Thymus (tissue), 11 donors: ENCODE measurements around the gene HACD1. TPM values are rescaled to one million over a fixed set of nuclear protein-coding genes. Genes with fewer than 3 reads are reported as not detected.

Experiments used
- DNase-seq, 9 donors: peaks; one replicate each; pipeline ENCODE4 v3.0.0-alpha.2; 2013; ENCODE audit warnings: low spot score in 9 of 9, low read depth in 6 of 9, missing footprints in 1 of 9
- H3K27ac ChIP-seq, 2 donors: one replicate each; pipeline ENCODE4 v1.5.1; 2013; ENCODE audit warnings: control low read depth in 1 of 2, low read depth in 1 of 2, low read length in 1 of 2, mild to moderate bottlenecking in 1 of 2, moderate library complexity in 1 of 2
- H3K27me3 ChIP-seq, 2 donors: one replicate each; pipeline ENCODE4 v1.5.1; 2013; ENCODE audit warnings: low read length in 1 of 2; ENCODE audit not compliant: control insufficient read depth in 2 of 2, insufficient read depth in 1 of 2
- H3K36me3 ChIP-seq, 2 donors: one replicate each; pipeline ENCODE4 v1.5.1; 2013; ENCODE audit warnings: low read length in 1 of 2, mild to moderate bottlenecking in 1 of 2, moderate library complexity in 1 of 2; ENCODE audit not compliant: control insufficient read depth in 2 of 2, insufficient read depth in 2 of 2
- H3K4me1 ChIP-seq, 2 donors: one replicate each; pipeline ENCODE4 v1.5.1; 2013; ENCODE audit warnings: low read length in 2 of 2; ENCODE audit not compliant: control insufficient read depth in 2 of 2, insufficient read depth in 2 of 2
- H3K4me3 ChIP-seq, 2 donors: one replicate each; pipeline ENCODE4 v1.5.1; 2013; ENCODE audit warnings: low read length in 2 of 2, control low read depth in 1 of 2, mild to moderate bottlenecking in 1 of 2
- H3K9me3 ChIP-seq, 2 donors: one replicate each; pipeline ENCODE4 v1.5.1; 2013; ENCODE audit warnings: low read length in 1 of 2, mild to moderate bottlenecking in 1 of 2; ENCODE audit not compliant: control insufficient read depth in 2 of 2, insufficient read depth in 1 of 2
- WGBS: extraction: QIAGEN DNeasy Blood & Tissue Kit; methylation state at CpG from one replicate; pipeline ENCODE4 v1.1.7; 2013; 5-methylcytosine and 5-hydroxymethylcytosine counted together
- polyA plus RNA-seq: library from polyadenylated mRNA; stranded (reverse); fragments of 200-250 nt; gene quantifications from one replicate; pipeline ENCODE4 v1.2.3, GENCODE V29; 2013
- total RNA-seq: library from RNA; stranded (reverse); fragments of 120-200 nt; gene quantifications from one replicate; pipeline ENCODE4 v1.2.4, GENCODE V29; 2013
- donor health status: healthy.

Gene HACD1
- total and polyA plus RNA-seq, 2 donors = 7.3 to 11.6 TPM

DNA sequence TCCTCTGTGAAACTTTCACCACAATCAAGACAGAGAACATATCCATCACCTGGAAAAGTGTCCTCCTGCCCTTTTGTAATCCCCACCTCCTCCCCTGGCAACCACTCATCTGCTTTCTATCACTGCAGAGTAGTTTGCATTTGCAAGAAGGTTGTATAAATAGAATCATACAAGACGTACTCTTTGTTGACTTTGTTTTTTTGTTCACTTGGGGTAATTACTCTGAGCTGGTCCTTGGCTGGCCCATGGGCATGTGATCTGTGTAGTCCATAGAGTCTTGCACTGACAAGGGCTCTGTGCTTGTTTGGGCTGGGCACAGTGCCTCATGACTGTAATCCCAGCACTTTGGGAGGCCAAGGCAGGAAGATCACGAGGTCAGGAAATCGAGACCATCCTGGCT lies 7.8 kb upstream of the HACD1 start:
- H3K27me3 ChIP-seq = no peaks in the 10 kb centered on the region
- H3K4me3 ChIP-seq = no peak overlapping the region
- H3K27ac ChIP-seq = no peak overlapping the region
- H3K4me1 ChIP-seq = no peaks in the 10 kb centered on the region
- DNase-seq = no peak
- H3K36me3 ChIP-seq = no peaks in the 10 kb centered on the region
- WGBS = 93% methylated on average over 3 of the region's 3 CpGs
- peaks cover 0 to 1% of the 10 kb centered on the region in 2 donors for H3K9me3 ChIP-seq

DNA sequence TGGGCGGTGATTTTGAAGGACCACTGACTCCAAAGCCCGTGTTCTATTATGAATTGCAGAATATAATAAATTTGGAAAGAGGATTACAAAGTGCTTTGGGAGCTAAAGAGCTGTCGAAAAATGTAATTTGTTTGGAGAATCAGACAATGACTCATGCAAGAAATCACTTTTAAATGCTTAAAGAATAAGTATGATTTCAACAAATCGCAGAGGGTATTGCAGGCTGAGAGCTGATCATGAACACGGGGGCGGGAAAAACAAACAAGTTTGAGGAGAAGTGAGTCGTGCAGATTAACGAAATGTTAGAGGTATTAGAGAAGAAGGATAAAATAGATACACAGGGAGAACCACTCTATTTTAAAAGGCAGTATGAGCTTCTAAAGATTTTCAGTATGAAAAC lies 4.9 kb upstream of the HACD1 start:
- no peak for DNase-seq
- no peaks in the 10 kb centered on the region for H3K36me3 ChIP-seq
- no peak overlapping the region for H3K4me3 ChIP-seq
- 96% methylated on average over 8 of the region's 8 CpGs for WGBS
- no peaks in the 10 kb centered on the region for H3K27me3 ChIP-seq
- peaks cover 0 to 2% of the 10 kb centered on the region in 2 donors for H3K9me3 ChIP-seq
- H3K27ac ChIP-seq = no peak overlapping the region
- H3K4me1 ChIP-seq = peaks cover 3 to 6% of the 10 kb centered on the region in 2 donors

DNA sequence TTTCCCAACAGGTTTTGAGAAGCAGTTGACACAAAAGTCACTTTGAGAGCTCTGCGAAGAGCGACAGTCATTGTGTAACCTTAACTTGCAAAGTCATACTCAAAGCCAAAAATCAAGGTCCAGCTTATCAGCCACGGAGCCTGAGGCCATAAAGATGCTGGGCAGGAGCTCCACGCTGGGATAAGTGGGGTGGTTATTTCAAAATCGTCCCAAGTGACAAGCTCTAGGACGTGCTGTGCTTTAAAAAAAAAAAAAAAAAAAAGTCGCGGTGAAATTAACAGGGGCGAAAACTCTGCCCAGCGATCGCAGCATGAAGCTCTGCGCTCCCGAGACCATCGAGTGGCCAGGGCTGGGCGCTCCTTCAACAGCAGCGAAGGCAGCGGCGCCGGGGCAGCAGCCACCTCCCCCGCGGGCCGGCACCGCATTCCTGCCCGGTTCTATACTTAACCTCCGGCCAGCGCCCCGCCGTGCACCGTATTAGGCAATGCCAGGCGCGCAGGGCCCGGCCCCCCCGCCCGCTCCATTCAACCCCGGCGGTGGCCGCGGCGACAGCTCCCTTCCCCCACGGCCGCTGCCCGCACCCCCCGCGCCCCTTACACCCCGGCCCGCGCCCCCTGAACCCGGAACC lies 657 bp downstream of the HACD1 start:
- no peak overlapping the region for H3K27ac ChIP-seq
- peak overlapping the region; percentile 63 to 82 for H3K4me3 ChIP-seq
- DNase-seq = peak in 3 of 9 donors; percentile 1 to 9 (median 2)
- peaks cover 3 to 10% of the 10 kb centered on the region in 2 donors for H3K4me1 ChIP-seq
- 4% methylated on average over 48 of the region's 48 CpGs for WGBS
- peaks cover 0 to 2% of the 10 kb centered on the region in 2 donors for H3K9me3 ChIP-seq
- no peaks in the 10 kb centered on the region for H3K27me3 ChIP-seq
- H3K36me3 ChIP-seq = no peaks in the 10 kb centered on the region

DNA sequence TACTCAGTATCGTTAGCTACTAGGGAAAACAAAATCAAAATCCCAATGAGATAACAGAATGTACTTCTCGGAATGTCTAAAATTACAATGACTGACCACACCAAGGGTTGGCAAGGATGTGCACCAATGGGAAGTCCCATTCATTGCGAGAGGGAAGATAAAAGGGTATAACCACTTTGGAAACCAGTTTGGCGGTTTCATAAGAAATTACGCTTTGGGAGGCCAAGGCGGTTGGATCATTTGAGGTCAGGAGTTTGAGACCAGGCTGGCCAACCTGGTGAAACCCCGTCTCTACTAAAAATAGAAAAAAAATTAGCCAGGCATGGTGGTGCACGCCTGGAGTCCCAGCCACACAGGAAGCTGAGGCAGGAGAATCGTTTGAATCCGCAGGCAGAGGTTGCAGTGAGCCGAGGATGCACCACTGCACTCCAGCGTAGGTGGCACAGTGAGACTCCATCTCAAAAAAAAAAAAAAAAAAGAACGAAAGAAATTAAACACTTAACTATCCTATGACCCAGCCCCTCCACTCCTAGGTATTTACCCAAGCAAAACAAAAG lies 7.6 kb downstream of the HACD1 start:
- H3K27me3 ChIP-seq = no peaks in the 10 kb centered on the region
- 94% methylated on average over 13 of the region's 13 CpGs for WGBS
- H3K36me3 ChIP-seq = no peaks in the 10 kb centered on the region
- H3K9me3 ChIP-seq = no peaks in the 10 kb centered on the region
- no peak overlapping the region for H3K27ac ChIP-seq
- H3K4me3 ChIP-seq = no peak overlapping the region
- DNase-seq = no peak
- no peaks in the 10 kb centered on the region for H3K4me1 ChIP-seq

DNA sequence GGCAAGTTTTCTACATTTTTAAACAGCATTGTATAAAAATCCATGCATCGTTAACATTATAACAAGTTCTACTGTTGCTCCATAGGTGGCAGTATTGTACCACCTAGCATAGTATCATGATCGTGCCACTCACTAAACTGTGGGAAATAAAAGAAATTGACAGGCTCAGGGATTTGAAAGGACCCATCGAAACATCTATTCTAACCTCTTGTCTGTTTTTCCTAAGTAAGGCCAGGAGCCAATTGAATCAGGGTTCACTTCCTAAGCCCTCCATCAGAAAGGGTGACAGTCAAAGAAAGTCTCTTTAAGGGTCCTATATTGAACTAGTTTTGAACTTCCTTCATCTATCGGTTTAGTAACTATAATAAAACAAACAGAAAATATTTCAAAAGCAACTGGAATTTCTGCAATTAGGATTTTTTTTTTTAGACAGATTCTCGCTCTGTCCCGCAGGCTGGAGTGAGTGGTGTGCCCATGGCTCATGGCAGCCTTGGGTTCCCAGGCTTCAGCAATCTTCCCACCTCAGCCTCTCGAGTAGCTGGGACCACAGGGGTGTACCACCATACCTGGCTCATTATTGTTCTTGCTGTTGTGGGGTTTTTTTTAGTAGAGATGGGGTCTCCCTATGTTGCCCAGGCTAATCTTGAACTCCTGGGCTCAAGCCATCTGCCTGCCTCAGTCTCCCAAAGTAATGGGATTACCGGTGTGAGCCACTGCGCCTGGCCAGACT lies 9.4 kb downstream of the HACD1 start:
- DNase-seq = peak in 8 of 9 donors; percentile 35 to 78 (median 48)
- no peaks in the 10 kb centered on the region for H3K9me3 ChIP-seq
- H3K27me3 ChIP-seq = no peaks in the 10 kb centered on the region
- 67% methylated on average over 9 of the region's 9 CpGs for WGBS
- no peak overlapping the region for H3K4me3 ChIP-seq
- H3K36me3 ChIP-seq = no peaks in the 10 kb centered on the region
- no peak overlapping the region for H3K27ac ChIP-seq
- no peaks in the 10 kb centered on the region for H3K4me1 ChIP-seq

DNA sequence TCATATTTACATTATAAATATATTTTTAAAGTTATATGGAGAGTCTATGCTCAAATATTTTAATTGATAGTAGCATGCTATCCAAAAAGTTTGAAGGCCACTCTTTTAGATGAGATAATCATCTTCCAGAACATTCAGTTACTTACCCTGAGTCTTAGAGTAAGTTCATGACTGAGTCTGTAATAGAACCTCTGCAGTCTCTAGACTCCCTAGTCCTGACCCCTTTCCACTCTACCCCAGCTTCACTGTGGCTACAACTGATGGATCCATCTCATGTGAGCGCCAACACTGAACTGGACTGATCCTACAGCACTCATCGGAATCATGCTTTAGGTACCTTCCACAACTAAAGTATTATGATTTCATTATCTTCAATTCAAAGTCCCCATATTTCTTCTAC lies 10.1 kb downstream of the HACD1 start:
- DNase-seq = no peak
- H3K4me3 ChIP-seq = no peak overlapping the region
- 71% methylated on average over 2 of the region's 2 CpGs for WGBS
- no peaks in the 10 kb centered on the region for H3K36me3 ChIP-seq
- H3K4me1 ChIP-seq = no peaks in the 10 kb centered on the region
- H3K27me3 ChIP-seq = no peaks in the 10 kb centered on the region
- no peak overlapping the region for H3K27ac ChIP-seq
- no peaks in the 10 kb centered on the region for H3K9me3 ChIP-seq

DNA sequence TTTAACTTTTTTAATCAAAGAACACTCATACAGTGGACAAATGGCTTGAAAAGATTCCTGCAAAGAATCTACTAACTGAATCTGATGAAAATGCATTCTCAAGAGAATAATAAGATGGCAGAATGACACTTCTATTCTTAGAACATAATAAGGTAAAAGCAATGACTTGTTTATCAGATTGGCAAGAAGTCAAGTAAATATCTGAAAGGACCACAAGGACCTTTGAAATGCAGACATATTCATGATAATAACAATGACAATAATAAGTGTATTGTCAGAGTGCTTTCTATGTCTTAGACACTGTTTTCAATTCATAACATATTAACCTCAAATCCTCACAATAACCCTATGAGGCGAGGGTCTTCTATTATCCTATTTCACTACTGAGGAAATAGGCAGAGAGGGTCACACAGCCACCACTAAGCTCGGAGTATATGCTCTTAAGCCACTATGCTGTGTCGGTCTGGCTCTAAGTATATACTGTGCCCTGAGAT lies 10.6 kb downstream of the HACD1 start:
- DNase-seq = no peak
- 97% methylated on average over 3 of the region's 3 CpGs for WGBS
- H3K27ac ChIP-seq = no peak overlapping the region
- no peaks in the 10 kb centered on the region for H3K4me1 ChIP-seq
- H3K9me3 ChIP-seq = no peaks in the 10 kb centered on the region
- H3K36me3 ChIP-seq = no peaks in the 10 kb centered on the region
- H3K27me3 ChIP-seq = no peaks in the 10 kb centered on the region
- no peak overlapping the region for H3K4me3 ChIP-seq

DNA sequence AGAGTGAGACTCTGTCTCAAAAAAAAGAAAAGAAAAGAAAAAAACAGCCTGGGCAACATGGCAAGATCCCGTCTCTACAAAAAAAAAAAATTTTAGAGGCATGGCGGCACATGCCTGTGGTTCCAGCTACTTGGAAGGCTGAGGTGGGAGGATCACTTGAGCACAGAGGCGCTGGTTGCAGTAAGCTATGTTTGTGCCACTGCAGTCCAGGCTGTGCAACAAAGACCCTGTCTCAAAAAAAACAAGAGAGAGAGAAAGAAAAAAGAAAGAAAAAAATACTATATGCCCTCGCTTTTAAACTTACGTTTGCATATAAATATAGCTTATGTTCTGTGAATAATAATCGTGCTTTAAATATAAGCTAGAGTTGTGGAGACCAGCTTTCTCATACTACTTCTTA lies 11.2 kb downstream of the HACD1 start:
- no peaks in the 10 kb centered on the region for H3K9me3 ChIP-seq
- H3K27me3 ChIP-seq = no peaks in the 10 kb centered on the region
- no peak overlapping the region for H3K4me3 ChIP-seq
- no peak for DNase-seq
- WGBS = 97% methylated on average over 6 of the region's 6 CpGs
- no peaks in the 10 kb centered on the region for H3K36me3 ChIP-seq
- H3K4me1 ChIP-seq = no peaks in the 10 kb centered on the region
- no peak overlapping the region for H3K27ac ChIP-seq

DNA sequence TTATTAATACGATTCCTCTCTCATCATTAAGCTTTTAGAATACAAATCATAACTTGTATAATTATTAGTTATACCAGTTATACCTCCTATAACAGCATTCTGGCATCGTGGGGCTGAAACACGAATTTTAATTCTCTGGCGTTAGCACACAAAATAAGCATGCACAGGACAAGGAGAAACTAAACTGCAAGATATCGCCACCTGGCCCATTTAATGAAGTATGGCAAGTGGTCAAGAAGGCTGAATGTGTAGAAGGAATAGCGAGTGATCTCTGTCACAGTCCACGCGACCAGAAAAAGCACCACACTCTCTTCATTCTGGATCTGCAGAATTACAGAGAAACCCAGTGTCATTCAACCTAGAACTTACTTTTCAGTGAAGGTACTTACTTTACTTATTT lies 18.1 kb downstream of the HACD1 start:
- H3K9me3 ChIP-seq = no peaks in the 10 kb centered on the region

More for the DNA sequence above, 18.1 kb downstream of the HACD1 start:
- WGBS = 75% methylated on average over 8 of the region's 8 CpGs
- no peaks in the 10 kb centered on the region for H3K27me3 ChIP-seq
- no peak for DNase-seq
- no peak overlapping the region for H3K4me3 ChIP-seq
- H3K27ac ChIP-seq = no peak overlapping the region
- H3K36me3 ChIP-seq = no peaks in the 10 kb centered on the region
- H3K4me1 ChIP-seq = no peaks in the 10 kb centered on the region
